SH-SY5Y (cell line): ENCODE measurements around the gene MEPCE.

ENCODE experiments used
- GATA2 ChIP-seq: IDR thresholded peaks from 2 replicates; pipeline ENCODE4 v1.6.1; 2011; ENCODE audit warnings: mild to moderate bottlenecking, low read depth, low read length
- GATA3 ChIP-seq: IDR thresholded peaks from 2 replicates; pipeline ENCODE4 v1.6.1; 2011; ENCODE audit warnings: low read depth, mild to moderate bottlenecking, low read length, moderate library complexity

DNA sequence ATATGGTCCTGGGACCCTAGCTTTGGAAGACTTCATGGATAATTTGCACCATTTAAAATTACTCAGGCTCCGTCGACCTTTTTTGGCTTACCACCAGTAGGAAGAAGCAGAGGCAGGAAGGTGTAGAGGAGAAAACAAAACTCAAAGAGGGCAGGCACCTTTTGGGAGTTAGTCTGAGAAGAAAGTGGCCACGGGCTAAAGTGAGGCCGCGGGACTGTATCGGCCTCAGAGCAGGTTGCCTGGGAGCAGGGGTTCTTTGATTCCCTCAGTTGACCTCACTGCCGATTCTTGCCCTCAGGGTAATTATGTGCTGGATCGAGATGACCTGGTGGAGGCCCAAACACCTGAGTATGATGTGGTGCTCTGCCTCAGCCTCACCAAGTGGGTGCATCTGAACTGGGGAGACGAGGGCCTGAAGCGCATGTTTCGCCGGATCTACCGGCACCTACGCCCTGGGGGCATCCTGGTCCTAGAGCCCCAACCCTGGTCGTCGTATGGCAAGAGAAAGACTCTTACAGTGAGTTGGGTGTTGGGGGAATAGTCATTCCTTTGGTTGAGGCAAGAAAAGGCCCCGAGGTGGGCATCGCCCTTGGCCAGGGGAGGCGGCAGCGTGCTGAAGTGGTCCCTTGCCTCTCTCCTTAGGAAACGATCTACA lies 3.1 kb downstream of the MEPCE start:
- TF ChIP-seq GATA2 (no peak), GATA3 (no peak)
